ENCODE measurements around the gene NFIC. TPM values are rescaled to one million over a fixed set of nuclear protein-coding genes. Genes with fewer than 3 reads are reported as not detected.

The NFIC gene
- total and polyA plus RNA-seq, 2 of the 4 experiments (the other 2 are of a cell fraction), result 21.9 to 32.1 TPM

DNA sequence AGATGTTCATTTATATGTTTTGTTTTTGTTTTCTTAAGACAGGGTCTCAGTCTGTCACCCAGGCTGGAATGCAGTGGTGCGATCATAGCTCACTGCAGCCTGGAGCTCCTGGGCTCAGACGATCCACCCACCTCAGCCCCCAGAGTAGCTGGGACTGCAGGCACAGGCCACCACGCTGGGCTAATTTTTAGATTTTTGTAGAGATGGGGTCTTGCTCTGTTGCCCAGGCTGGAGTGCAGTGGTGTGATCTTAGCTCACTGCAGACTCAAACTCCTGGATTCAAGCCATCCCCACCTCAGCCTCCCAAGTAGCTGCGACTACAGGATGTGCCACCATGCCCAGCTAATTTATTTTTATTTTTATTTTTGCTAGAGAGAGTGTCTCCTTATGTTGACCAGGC is 45.7 kb downstream of the NFIC start:
- WGBS, 2 experiments (ENCODE audit: extremely low coverage in 2 of 2, insufficient read length in 1 of 2), result no CpG with 5 or more reads among the region's 4 CpGs
- H3K18ac ChIP-seq (ENCODE audit: low read depth, low read length), result no peak overlapping the region
- no peak overlapping the region for H3K4me2 ChIP-seq (ENCODE audit: low read depth, low read length)
- no peak overlapping the region for H3K23ac ChIP-seq (ENCODE audit: low read depth, low read length)
- no peaks in the 10 kb centered on the region for H3K27me3 ChIP-seq (ENCODE audit: control insufficient read depth, insufficient read depth, low read length)
- H4K91ac ChIP-seq (ENCODE audit: insufficient read depth, low read depth, low read length), result no peak overlapping the region
- no peak overlapping the region for H2BK20ac ChIP-seq (ENCODE audit: low read depth, low read length)
- peaks cover 8% of the 10 kb centered on the region for H3K9me1 ChIP-seq (ENCODE audit: insufficient read depth, low read length)
- no peak overlapping the region for H4K8ac ChIP-seq (ENCODE audit: low read depth in 2 of 2, low read length in 2 of 2)
- peaks cover 42% of the 10 kb centered on the region for H4K20me1 ChIP-seq (ENCODE audit: insufficient read depth, low read length)
- no peak overlapping the region for H3K4ac ChIP-seq (ENCODE audit: low read depth, low read length)
- H2BK120ac ChIP-seq (ENCODE audit: low read depth, low read length), result no peak overlapping the region
- no peak overlapping the region for H2BK5ac ChIP-seq (ENCODE audit: low read depth, low read length, poor library complexity, severe bottlenecking)
- no peak overlapping the region for H3K56ac ChIP-seq (ENCODE audit: extremely low read depth, insufficient read depth, low read length)
- no TSS peak for BruUV-seq (replicated peaks)
- H3K4me1 ChIP-seq (ENCODE audit: control insufficient read depth, insufficient read depth, low read length), result peaks cover 11% of the 10 kb centered on the region; the same call in 1 of the 2 replicates
- H3K9me3 ChIP-seq (ENCODE audit: control insufficient read depth, insufficient read depth, low read length), result no peaks in the 10 kb centered on the region
- peaks cover 34 to 84% of the 10 kb centered on the region in 2 experiments for H3K79me1 ChIP-seq (ENCODE audit: low read depth in 1 of 2, low read length in 2 of 2)
- no peak overlapping the region for H3K27ac ChIP-seq (ENCODE audit: insufficient read depth, low read length)
- no peak overlapping the region for H2AFZ ChIP-seq (replicated peaks; ENCODE audit: low read length, poor library complexity)
- H3K4me3 ChIP-seq (ENCODE audit: insufficient read depth, low read depth, low read length), result no peak overlapping the region
- intact Hi-C loops (cut with micrococcal nuclease), result no loop called here
- H2AK5ac ChIP-seq (ENCODE audit: low read depth, low read length), result no peak overlapping the region
- in situ Hi-C loops (cut with MboI; ENCODE audit: low sequenced_read_pairs), result no loop called here
- POLR2A ChIA-PET (ENCODE audit: unreplicated experiment), result interaction anchor here (0.8 kb wide), 1 partner anchor 27 kb away, joined by 6 read pairs; no protein-coding TSS in a partner anchor
- H2AK9ac ChIP-seq (replicated peaks; ENCODE audit: low read depth, low read length, poor library complexity), result no peak overlapping the region
- no peak overlapping the region for H2BK15ac ChIP-seq (ENCODE audit: low read depth, low read length)
- H4K5ac ChIP-seq (ENCODE audit: low read depth, low read length), result no peak overlapping the region
- H3K9ac ChIP-seq (ENCODE audit: low read depth, low read length), result no peak overlapping the region
- peaks cover 27% of the 10 kb centered on the region for H3K36me3 ChIP-seq (ENCODE audit: control insufficient read depth, insufficient read depth, low read length)
- no peak overlapping the region for H3K14ac ChIP-seq (replicated peaks; ENCODE audit: low read depth, low read length)
- TF ChIP-seq, protein P1, sequence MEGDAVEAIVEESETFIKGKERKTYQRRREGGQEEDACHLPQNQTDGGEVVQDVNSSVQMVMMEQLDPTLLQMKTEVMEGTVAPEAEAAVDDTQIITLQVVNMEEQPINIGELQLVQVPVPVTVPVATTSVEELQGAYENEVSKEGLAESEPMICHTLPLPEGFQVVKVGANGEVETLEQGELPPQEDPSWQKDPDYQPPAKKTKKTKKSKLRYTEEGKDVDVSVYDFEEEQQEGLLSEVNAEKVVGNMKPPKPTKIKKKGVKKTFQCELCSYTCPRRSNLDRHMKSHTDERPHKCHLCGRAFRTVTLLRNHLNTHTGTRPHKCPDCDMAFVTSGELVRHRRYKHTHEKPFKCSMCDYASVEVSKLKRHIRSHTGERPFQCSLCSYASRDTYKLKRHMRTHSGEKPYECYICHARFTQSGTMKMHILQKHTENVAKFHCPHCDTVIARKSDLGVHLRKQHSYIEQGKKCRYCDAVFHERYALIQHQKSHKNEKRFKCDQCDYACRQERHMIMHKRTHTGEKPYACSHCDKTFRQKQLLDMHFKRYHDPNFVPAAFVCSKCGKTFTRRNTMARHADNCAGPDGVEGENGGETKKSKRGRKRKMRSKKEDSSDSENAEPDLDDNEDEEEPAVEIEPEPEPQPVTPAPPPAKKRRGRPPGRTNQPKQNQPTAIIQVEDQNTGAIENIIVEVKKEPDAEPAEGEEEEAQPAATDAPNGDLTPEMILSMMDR (conservative IDR thresholded peaks at IDR 0.05; ENCODE audit: low read depth, low read length), result no peak
- TF ChIP-seq CHD1 (IDR thresholded peaks at IDR 0.05; ENCODE audit: low read depth, low read length), result no peak
- TF ChIP-seq NFE2L2 (IDR thresholded peaks at IDR 0.05; ENCODE audit: low read depth, low read length), result no peak
- no peak for TF ChIP-seq RAD21 (IDR thresholded peaks at IDR 0.05; ENCODE audit: low read length)
- TF ChIP-seq, protein P2, sequence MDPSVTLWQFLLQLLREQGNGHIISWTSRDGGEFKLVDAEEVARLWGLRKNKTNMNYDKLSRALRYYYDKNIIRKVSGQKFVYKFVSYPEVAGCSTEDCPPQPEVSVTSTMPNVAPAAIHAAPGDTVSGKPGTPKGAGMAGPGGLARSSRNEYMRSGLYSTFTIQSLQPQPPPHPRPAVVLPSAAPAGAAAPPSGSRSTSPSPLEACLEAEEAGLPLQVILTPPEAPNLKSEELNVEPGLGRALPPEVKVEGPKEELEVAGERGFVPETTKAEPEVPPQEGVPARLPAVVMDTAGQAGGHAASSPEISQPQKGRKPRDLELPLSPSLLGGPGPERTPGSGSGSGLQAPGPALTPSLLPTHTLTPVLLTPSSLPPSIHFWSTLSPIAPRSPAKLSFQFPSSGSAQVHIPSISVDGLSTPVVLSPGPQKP (IDR thresholded peaks at IDR 0.05; ENCODE audit: borderline replicate concordance, low read depth, low read length), result no peak
- TF ChIP-seq RFX5 (IDR thresholded peaks at IDR 0.05; ENCODE audit: low read depth, low read length), result no peak
- TF ChIP-seq, protein P3, sequence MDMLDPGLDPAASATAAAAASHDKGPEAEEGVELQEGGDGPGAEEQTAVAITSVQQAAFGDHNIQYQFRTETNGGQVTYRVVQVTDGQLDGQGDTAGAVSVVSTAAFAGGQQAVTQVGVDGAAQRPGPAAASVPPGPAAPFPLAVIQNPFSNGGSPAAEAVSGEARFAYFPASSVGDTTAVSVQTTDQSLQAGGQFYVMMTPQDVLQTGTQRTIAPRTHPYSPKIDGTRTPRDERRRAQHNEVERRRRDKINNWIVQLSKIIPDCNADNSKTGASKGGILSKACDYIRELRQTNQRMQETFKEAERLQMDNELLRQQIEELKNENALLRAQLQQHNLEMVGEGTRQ (IDR thresholded peaks at IDR 0.05; ENCODE audit: low read depth, low read length), result no peak
- no peak for TF ChIP-seq CEBPB (IDR thresholded peaks at IDR 0.05; ENCODE audit: low read depth, low read length)
- no peak for TF ChIP-seq FOS (IDR thresholded peaks at IDR 0.05; ENCODE audit: low read depth, low read length)
- TF ChIP-seq POLR2A (IDR thresholded peaks at IDR 0.05; ENCODE audit: low read depth, low read length), result no peak
- TF ChIP-seq BHLHE40 (IDR thresholded peaks at IDR 0.05; ENCODE audit: low read depth, low read length), result no peak
- no peak for TF ChIP-seq MAFK (IDR thresholded peaks at IDR 0.05; ENCODE audit: low read depth, low read length)
- dilution Hi-C loops (cut with HindIII; ENCODE audit: low sequenced_read_pairs, unreplicated experiment), result no loop called here
- CTCF ChIA-PET, result no interaction called here
- DNase-seq, result no peak
- ATAC-seq (ENCODE audit: low read depth), result no peak
